ENCODE results near the gene POLH.
"Not testable (repeated sequence)": the region's sequence is repeated elsewhere in the genome, so short reads cannot be mapped to it uniquely, and the experiment has no call there.

The POLH gene

DNA sequence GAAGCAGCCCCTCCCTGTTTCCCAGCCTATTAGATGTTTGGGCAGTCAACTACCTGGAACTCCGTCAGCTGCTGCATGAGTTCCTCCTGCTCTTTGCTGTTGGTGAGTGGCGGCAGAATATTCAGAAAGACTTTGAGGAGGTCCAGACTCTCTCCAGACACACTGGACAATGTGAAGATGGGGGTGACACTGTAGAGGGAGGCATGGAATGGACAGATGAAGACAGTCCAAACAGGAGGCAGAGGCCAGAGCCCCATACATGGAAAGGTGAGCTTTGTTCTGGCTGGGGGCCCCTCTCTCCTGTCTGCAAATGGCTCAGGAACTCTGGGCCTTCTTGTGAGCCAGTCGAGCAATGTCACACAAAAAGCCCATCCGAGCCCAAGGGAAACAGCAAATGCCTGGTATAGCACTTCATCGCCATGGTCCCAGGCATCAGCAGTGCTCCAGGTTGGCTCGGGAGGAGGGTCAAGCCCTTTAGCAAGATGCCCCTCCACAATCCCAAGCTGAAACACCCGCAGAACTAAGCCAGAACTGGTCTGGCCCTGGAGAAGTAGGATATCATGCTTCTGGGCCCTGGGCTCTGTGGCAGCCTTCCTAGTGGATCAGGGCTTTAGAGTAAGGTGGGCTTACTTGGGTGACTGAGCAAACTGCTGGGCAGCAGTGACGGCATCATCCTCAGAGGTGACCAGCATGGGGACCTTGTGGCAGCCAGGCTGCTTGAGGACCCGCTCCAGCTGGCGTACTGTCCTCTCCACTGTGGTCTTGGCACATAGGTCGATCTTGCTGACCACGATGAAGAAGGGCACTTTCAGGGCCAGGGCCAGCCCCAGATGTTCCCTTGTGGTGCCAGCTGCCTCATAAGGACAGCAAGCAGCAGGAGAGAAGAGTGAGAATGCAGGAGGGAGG lies 48.1 kb downstream of the POLH start:
- peaks cover 71% of the 10 kb centered on the region for H3K36me3 ChIP-seq (ENCODE audit: control insufficient read depth, insufficient read depth, low read length, severe bottlenecking)
- DNase-seq (ENCODE audit: low read depth), result no peak

GRCh38 chr6:43624786-43625288 lies 48.9 kb downstream of the POLH start:
- Histone ChIP-seq H3K27me3 (replicated peaks; ENCODE audit: control insufficient read depth, insufficient read depth, low read length) (no peaks in the 10 kb centered on the region), H3K4me3 (ENCODE audit: low read length) (no peak overlapping the region), H3K36me3 (ENCODE audit: control insufficient read depth, insufficient read depth, low read length, severe bottlenecking) (peaks cover 65% of the 10 kb centered on the region)

More for the DNA sequence above, 48.1 kb downstream of the POLH start:
- Histone ChIP-seq H3K9ac (ENCODE audit: low read length) (peak overlapping the region; percentile 17), H3K27me3 (replicated peaks; ENCODE audit: control insufficient read depth, insufficient read depth, low read length) (no peaks in the 10 kb centered on the region), H3K4me1 (ENCODE audit: control insufficient read depth, insufficient read depth, low read length) (peaks cover 22% of the 10 kb centered on the region), H3K9me3 (ENCODE audit: control insufficient read depth, low read length) (no peaks in the 10 kb centered on the region), H3K4me3 (ENCODE audit: low read length) (no peak overlapping the region)

GRCh38 chr6:43625393-43625992 lies 49.5 kb downstream of the POLH start:
- peaks cover 59% of the 10 kb centered on the region for H3K36me3 ChIP-seq (ENCODE audit: control insufficient read depth, insufficient read depth, low read length, severe bottlenecking)
- H3K4me3 ChIP-seq (ENCODE audit: low read length), result no peak overlapping the region
- H3K27me3 ChIP-seq (replicated peaks; ENCODE audit: control insufficient read depth, insufficient read depth, low read length), result no peaks in the 10 kb centered on the region
- no peaks in the 10 kb centered on the region for H3K9me3 ChIP-seq (ENCODE audit: control insufficient read depth, low read length)
- H3K9ac ChIP-seq (ENCODE audit: low read length), result no peak overlapping the region
- H3K4me1 ChIP-seq (ENCODE audit: control insufficient read depth, insufficient read depth, low read length), result peaks cover 27% of the 10 kb centered on the region
- DNase-seq (ENCODE audit: low read depth), result no peak

More at GRCh38 chr6:43624786-43625288, 48.9 kb downstream of the POLH start:
- no peak for DNase-seq (ENCODE audit: low read depth)
- Histone ChIP-seq H3K9me3 (ENCODE audit: control insufficient read depth, low read length) (no peaks in the 10 kb centered on the region), H3K9ac (ENCODE audit: low read length) (peak overlapping the region; percentile 17), H3K4me1 (ENCODE audit: control insufficient read depth, insufficient read depth, low read length) (peaks cover 22% of the 10 kb centered on the region)

- Histone ChIP-seq H3K9ac (ENCODE audit: low read length) (peak overlapping the region; percentile 99), H3K4me1 (ENCODE audit: control insufficient read depth, insufficient read depth, low read length) (peaks cover 27% of the 10 kb centered on the region), H3K27me3 (replicated peaks; ENCODE audit: control insufficient read depth, insufficient read depth, low read length) (no peaks in the 10 kb centered on the region), H3K9me3 (ENCODE audit: control insufficient read depth, low read length) (no peaks in the 10 kb centered on the region), H3K36me3 (ENCODE audit: control insufficient read depth, insufficient read depth, low read length, severe bottlenecking) (peaks cover 42% of the 10 kb centered on the region), H3K4me3 (ENCODE audit: low read length) (peak overlapping the region; percentile 100)
- peak; percentile 96 for DNase-seq (ENCODE audit: low read depth)
Observed at GRCh38 chr6:43627008-43627825, 51.2 kb downstream of the POLH start.

GRCh38 chr6:43628393-43629103 lies 52.6 kb downstream of the POLH start:
- Histone ChIP-seq H3K9ac (ENCODE audit: low read length) (peak overlapping the region; percentile 99), H3K4me3 (ENCODE audit: low read length) (peak overlapping the region; percentile 100), H3K36me3 (ENCODE audit: control insufficient read depth, insufficient read depth, low read length, severe bottlenecking) (peaks cover 28% of the 10 kb centered on the region), H3K9me3 (ENCODE audit: control insufficient read depth, low read length) (no peaks in the 10 kb centered on the region), H3K4me1 (ENCODE audit: control insufficient read depth, insufficient read depth, low read length) (peaks cover 27% of the 10 kb centered on the region), H3K27me3 (replicated peaks; ENCODE audit: control insufficient read depth, insufficient read depth, low read length) (no peaks in the 10 kb centered on the region)
- DNase-seq (ENCODE audit: low read depth), result peak; percentile 67

DNA sequence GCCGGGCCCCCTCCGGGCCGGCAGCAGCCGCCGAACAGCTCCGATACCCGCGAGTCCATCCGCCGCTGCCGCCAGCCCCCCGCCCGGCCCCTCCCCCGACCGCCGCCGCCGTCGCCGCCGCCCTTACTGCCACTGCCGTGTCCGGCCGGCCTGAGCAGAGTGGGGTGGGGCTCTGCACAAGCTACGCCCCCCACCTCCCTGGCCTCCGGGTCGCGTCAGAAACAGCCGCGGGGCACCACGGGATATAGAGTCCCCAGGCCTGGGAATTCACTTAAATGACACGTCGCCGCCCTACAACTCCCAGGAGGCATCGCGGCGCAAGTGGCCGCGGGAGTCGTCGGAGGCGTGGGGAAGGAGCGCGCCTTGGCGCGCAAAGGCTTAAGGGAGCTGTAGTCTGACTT lies 53.1 kb downstream of the POLH start, which contains the start of gene GTPBP2:
TSS of gene GTPBP2 (minus strand) at position 161 of the 401 bp plus-strand sequence. CDS start at position 59, 102 bp downstream.
- DNase-seq (ENCODE audit: low read depth), result peak; percentile 100
- Histone ChIP-seq H3K4me3 (ENCODE audit: low read length) (peak within 1 kb of the TSS; percentile 100), H3K4me1 (ENCODE audit: control insufficient read depth, insufficient read depth, low read length) (peaks cover 27% of the 10 kb centered on the region), H3K27me3 (replicated peaks; ENCODE audit: control insufficient read depth, insufficient read depth, low read length) (no peaks in the 10 kb centered on the region), H3K36me3 (ENCODE audit: control insufficient read depth, insufficient read depth, low read length, severe bottlenecking) (peaks cover 23% of the 10 kb centered on the region), H3K9ac (ENCODE audit: low read length) (peak within 1 kb of the TSS; percentile 99), H3K9me3 (ENCODE audit: control insufficient read depth, low read length) (no peaks in the 10 kb centered on the region)

- H3K9ac ChIP-seq (ENCODE audit: low read length), result peak overlapping the region; percentile 92
- no peaks in the 10 kb centered on the region for H3K9me3 ChIP-seq (ENCODE audit: control insufficient read depth, low read length)
- no peaks in the 10 kb centered on the region for H3K27me3 ChIP-seq (replicated peaks; ENCODE audit: control insufficient read depth, insufficient read depth, low read length)
- peak overlapping the region; percentile 94 for H3K4me3 ChIP-seq (ENCODE audit: low read length)
- peaks cover 17% of the 10 kb centered on the region for H3K36me3 ChIP-seq (ENCODE audit: control insufficient read depth, insufficient read depth, low read length, severe bottlenecking)
- peaks cover 27% of the 10 kb centered on the region for H3K4me1 ChIP-seq (ENCODE audit: control insufficient read depth, insufficient read depth, low read length)
- DNase-seq (ENCODE audit: low read depth), result peak; percentile 99
Observed at GRCh38 chr6:43629505-43630300, 53.7 kb downstream of the POLH start.

GRCh38 chr6:43630980-43631619 lies 55.1 kb downstream of the POLH start:
- Histone ChIP-seq H3K36me3 (ENCODE audit: control insufficient read depth, insufficient read depth, low read length, severe bottlenecking) (peaks cover 3% of the 10 kb centered on the region), H3K9ac (ENCODE audit: low read length) (no peak overlapping the region), H3K27me3 (replicated peaks; ENCODE audit: control insufficient read depth, insufficient read depth, low read length) (no peaks in the 10 kb centered on the region), H3K9me3 (ENCODE audit: control insufficient read depth, low read length) (no peaks in the 10 kb centered on the region), H3K4me3 (ENCODE audit: low read length) (no peak overlapping the region), H3K4me1 (ENCODE audit: control insufficient read depth, insufficient read depth, low read length) (peaks cover 28% of the 10 kb centered on the region)
- no peak for DNase-seq (ENCODE audit: low read depth)

GRCh38 chr6:43633002-43633401 lies 57.0 kb downstream of the POLH start:
- H3K9me3 ChIP-seq (ENCODE audit: control insufficient read depth, low read length); DNase-seq (ENCODE audit: low read depth); H3K36me3 ChIP-seq (ENCODE audit: control insufficient read depth, insufficient read depth, low read length, severe bottlenecking); H3K27me3 ChIP-seq (replicated peaks; ENCODE audit: control insufficient read depth, insufficient read depth, low read length); H3K4me3 ChIP-seq (ENCODE audit: low read length); H3K9ac ChIP-seq (ENCODE audit: low read length): not testable (repeated sequence)
- H3K4me1 ChIP-seq (ENCODE audit: control insufficient read depth, insufficient read depth, low read length), result peaks cover 22% of the 10 kb centered on the region

All from adipocyte (in vitro differentiated cells).